ENCODE data around the gene NOTCH2. TPM values are rescaled to one million over a fixed set of nuclear protein-coding genes. Genes with fewer than 3 reads are reported as not detected.

NOTCH2 gene
- total RNA-seq, 3 donors from 2014 or later (not counting 1 experiment from before 2014, with no cell fraction given) = 74.7 to 136 (median 97.4) TPM

- TF ChIP-seq CTCF (IDR thresholded peaks at IDR 0.05) = no peak
- DNase-seq = no peak
- 96% methylated on average over 12 of the region's 12 CpGs for WGBS (ENCODE audit: insufficient coverage)
- Mint-ChIP-seq H3K27me3 (ENCODE audit: low read depth in 2 of 2) (peaks cover 12 to 23% of the 10 kb centered on the region in 2 donors), H3K27ac (no peak overlapping the region), H3K4me3 (no peak overlapping the region), H3K4me1 (no peaks in the 10 kb centered on the region), H3K36me3 (no peaks in the 10 kb centered on the region), H3K9me3 (no peaks in the 10 kb centered on the region)
- H3K36me3 ChIP-seq (ENCODE audit: control insufficient read depth, insufficient read depth, low read length) = no peaks in the 10 kb centered on the region
- intact Hi-C loops (cut with micrococcal nuclease) = no loop called here
- H3K4me1 ChIP-seq (ENCODE audit: control insufficient read depth, insufficient read depth, low read length) = no peaks in the 10 kb centered on the region
- no peaks in the 10 kb centered on the region for H3K9me3 ChIP-seq (ENCODE audit: control insufficient read depth, insufficient read depth, low read length)
- peaks cover 2% of the 10 kb centered on the region for H3K27me3 ChIP-seq (ENCODE audit: control insufficient read depth, insufficient read depth, low read length)
- ATAC-seq = no peak
- no peak overlapping the region for H3K4me3 ChIP-seq (ENCODE audit: low read length)
- no peak overlapping the region for H3K27ac ChIP-seq (ENCODE audit: low read length)
Observed at GRCh38 chr1:119879510-119880434, 189.7 kb downstream of the NOTCH2 start.

GRCh38 chr1:119878171-119878570, 191.3 kb downstream of the NOTCH2 start:
- TF ChIP-seq CTCF (IDR thresholded peaks at IDR 0.05) = no peak

GRCh38 chr1:119874186-119874585, 195.3 kb downstream of the NOTCH2 start:
- H3K27me3 Mint-ChIP-seq (ENCODE audit: low read depth in 2 of 2) = peaks cover 13 to 16% of the 10 kb centered on the region in 2 donors
- DNase-seq = no peak
- H3K4me1 Mint-ChIP-seq = peaks cover 0 to 5% of the 10 kb centered on the region in 2 donors
- Histone ChIP-seq H3K4me1 (ENCODE audit: control insufficient read depth, insufficient read depth, low read length) (no peaks in the 10 kb centered on the region), H3K36me3 (ENCODE audit: control insufficient read depth, insufficient read depth, low read length) (no peaks in the 10 kb centered on the region), H3K9me3 (ENCODE audit: control insufficient read depth, insufficient read depth, low read length) (no peaks in the 10 kb centered on the region), H3K27ac (ENCODE audit: low read length) (no peak overlapping the region), H3K4me3 (ENCODE audit: low read length) (no peak overlapping the region), H3K27me3 (ENCODE audit: control insufficient read depth, insufficient read depth, low read length) (peaks cover 5% of the 10 kb centered on the region)
- H3K4me3 Mint-ChIP-seq = no peak overlapping the region
- no peak overlapping the region for H3K27ac Mint-ChIP-seq
- no peaks in the 10 kb centered on the region for H3K36me3 Mint-ChIP-seq
- TF ChIP-seq CTCF (IDR thresholded peaks at IDR 0.05) = no peak
- H3K9me3 Mint-ChIP-seq = no peaks in the 10 kb centered on the region
- ATAC-seq = no peak
- WGBS (ENCODE audit: insufficient coverage) = 95% methylated on average over 1 of the region's 2 CpGs
- intact Hi-C loops (cut with micrococcal nuclease) = no loop called here

More at GRCh38 chr1:119878171-119878570, 191.3 kb downstream of the NOTCH2 start:
- Histone ChIP-seq H3K4me3 (ENCODE audit: low read length) (no peak overlapping the region), H3K9me3 (ENCODE audit: control insufficient read depth, insufficient read depth, low read length) (no peaks in the 10 kb centered on the region), H3K4me1 (ENCODE audit: control insufficient read depth, insufficient read depth, low read length) (no peaks in the 10 kb centered on the region), H3K27me3 (ENCODE audit: control insufficient read depth, insufficient read depth, low read length) (peaks cover 2% of the 10 kb centered on the region), H3K36me3 (ENCODE audit: control insufficient read depth, insufficient read depth, low read length) (no peaks in the 10 kb centered on the region), H3K27ac (ENCODE audit: low read length) (no peak overlapping the region)
- no peaks in the 10 kb centered on the region for H3K36me3 Mint-ChIP-seq
- H3K4me1 Mint-ChIP-seq = no peaks in the 10 kb centered on the region
- peaks cover 12 to 23% of the 10 kb centered on the region in 2 donors for H3K27me3 Mint-ChIP-seq (ENCODE audit: low read depth in 2 of 2)
- ATAC-seq = no peak
- H3K9me3 Mint-ChIP-seq = no peaks in the 10 kb centered on the region
- DNase-seq = no peak
- H3K27ac Mint-ChIP-seq = no peak overlapping the region
- intact Hi-C loops (cut with micrococcal nuclease) = no loop called here
- no peak overlapping the region for H3K4me3 Mint-ChIP-seq
